WTC11 (cell line): Measurements from ENCODE around the gene CCDC12. TPM values are rescaled to one million over a fixed set of nuclear protein-coding genes. Genes with fewer than 3 reads are reported as not detected.

Experiments
- ATAC-seq: fragments of 200-7000 bp; cut with Tn5 transposase; 2 replicates; pipeline ENCODE4 v1.10.0; 2021; ENCODE audit warnings: mild to moderate bottlenecking, moderate library complexity
- CTCF ChIA-PET: fragments of 300-600 bp; sonication (Branson Sonifier 250); formaldehyde crosslinking; loops from one replicate; lab custom pipeline; 2021; ENCODE audit warnings: antibody characterized with exemption; lab: Charles Lee
- POLR2A ChIA-PET: fragments of 350-600 bp; sonication (Branson Sonifier 250); formaldehyde crosslinking; loops from one replicate; lab custom pipeline; 2021; ENCODE audit warnings: antibody characterized with exemption; lab: Charles Lee
- DNase-seq: peaks from one replicate; pipeline ENCODE4 v3.0.0; 2021; ENCODE audit warnings: low spot score
- H3K27ac Mint-ChIP-seq: 2 replicates; pipeline ENCODE4 v1.8.0; 2021; ENCODE audit warnings: mixed read lengths
- H3K27me3 Mint-ChIP-seq: 2 replicates; pipeline ENCODE4 v1.8.0; 2021; ENCODE audit warnings: low read depth, mild to moderate bottlenecking, moderate library complexity, mixed read lengths
- H3K36me3 Mint-ChIP-seq: 2 replicates; pipeline ENCODE4 v1.8.0; 2021; ENCODE audit warnings: mixed read lengths
- H3K4me1 Mint-ChIP-seq: 2 replicates; pipeline ENCODE4 v1.8.0; 2022; ENCODE audit warnings: mixed read lengths
- H3K4me3 Mint-ChIP-seq: 2 replicates; pipeline ENCODE4 v1.8.0; 2021; ENCODE audit warnings: mild to moderate bottlenecking, moderate library complexity, mixed read lengths
- H3K9me3 Mint-ChIP-seq: 2 replicates; pipeline ENCODE4 v1.8.0; 2021; ENCODE audit warnings: mixed read lengths
- AFF4 ChIP-seq: sonication (generic); formaldehyde crosslinking; IDR thresholded peaks from 2 replicates; pipeline ENCODE4 v1.8.1; 2023; ENCODE audit warnings: mild to moderate bottlenecking, missing genetic modification reagents, borderline replicate concordance
- ATF1 ChIP-seq: sonication (generic); formaldehyde crosslinking; IDR thresholded peaks from 2 replicates; pipeline ENCODE4 v1.8.1; 2023; ENCODE audit warnings: mild to moderate bottlenecking, moderate library complexity, missing genetic modification reagents
- EMX1 ChIP-seq: fragments of 250-450 bp; sonication (Bioruptor Pico); IDR thresholded peaks from 2 replicates; pipeline ENCODE4 v1.8.0; 2021; ENCODE audit warnings: mild to moderate bottlenecking
- FOXP1 ChIP-seq: sonication (generic); formaldehyde crosslinking; IDR thresholded peaks from 2 replicates; pipeline ENCODE4 v1.8.0; 2022; ENCODE audit warnings: missing genetic modification reagents, mild to moderate bottlenecking, moderate library complexity, borderline replicate concordance
- NR3C1 ChIP-seq: sonication (generic); formaldehyde crosslinking; conservative IDR thresholded peaks from 2 replicates; pipeline ENCODE4 v1.8.1; 2023; ENCODE audit warnings: low read depth, mild to moderate bottlenecking, missing genetic modification reagents
- PRRX2 ChIP-seq: fragments of 250-450 bp; sonication (Bioruptor Pico); IDR thresholded peaks from 2 replicates; pipeline ENCODE4 v1.8.0; 2021; ENCODE audit warnings: mild to moderate bottlenecking
- SMAD3 ChIP-seq: sonication (generic); formaldehyde crosslinking; IDR thresholded peaks from 2 replicates; pipeline ENCODE4 v1.8.0; 2022; ENCODE audit warnings: missing genetic modification reagents, mild to moderate bottlenecking, borderline replicate concordance
- SMAD4 ChIP-seq: sonication (generic); formaldehyde crosslinking; IDR thresholded peaks from 2 replicates; pipeline ENCODE4 v1.8.0; 2022; ENCODE audit warnings: mild to moderate bottlenecking, missing genetic modification reagents
- TCF7 ChIP-seq: sonication (generic); formaldehyde crosslinking; IDR thresholded peaks from 2 replicates; pipeline ENCODE4 v1.8.0; 2022; ENCODE audit warnings: mild to moderate bottlenecking, low read depth, missing genetic modification reagents, moderate library complexity
- USF2 ChIP-seq: sonication (generic); formaldehyde crosslinking; IDR thresholded peaks from 2 replicates; pipeline ENCODE4 v1.8.1; 2023; ENCODE audit warnings: mild to moderate bottlenecking, missing genetic modification reagents, moderate library complexity
- total RNA-seq: library from RNA; stranded (reverse); gene quantifications from 3 replicates; pipeline ENCODE4 v1.2.3, GENCODE V29; 2021
- TF ChIP-seq, protein P1 (sequence below): fragments of 250-450 bp; sonication (Bioruptor Pico); IDR thresholded peaks from 2 replicates; pipeline ENCODE4 v1.9.0; 2021; ENCODE audit warnings: mild to moderate bottlenecking, borderline replicate concordance
- TF ChIP-seq, protein P2 (sequence below): sonication (generic); formaldehyde crosslinking; IDR thresholded peaks from 2 replicates; pipeline ENCODE4 v1.8.0; 2023; ENCODE audit warnings: missing genetic modification reagents
- TF ChIP-seq, protein P3 (sequence below): sonication (generic); formaldehyde crosslinking; conservative IDR thresholded peaks from 2 replicates; pipeline ENCODE4 v1.8.1; 2023; ENCODE audit warnings: mild to moderate bottlenecking, low read depth, missing genetic modification reagents, moderate library complexity
- TF ChIP-seq, protein P4 (sequence below): fragments of 250-450 bp; sonication (Bioruptor Pico); IDR thresholded peaks from 2 replicates; pipeline ENCODE4 v1.9.0; 2021; ENCODE audit warnings: mild to moderate bottlenecking
- TF ChIP-seq, protein P5 (sequence below): sonication (generic); formaldehyde crosslinking; IDR thresholded peaks from 2 replicates; pipeline ENCODE4 v1.8.1; 2022; ENCODE audit warnings: mild to moderate bottlenecking, missing genetic modification reagents, moderate library complexity, borderline replicate concordance
- TF ChIP-seq, protein P6 (sequence below): fragments of 250-450 bp; sonication (Bioruptor Pico); IDR thresholded peaks from 2 replicates; pipeline ENCODE4 v1.9.0; 2021; ENCODE audit warnings: mild to moderate bottlenecking

CCDC12 gene
- total RNA-seq, 1 experiment from 2014 or later: 59.1 TPM

GRCh38 chr3:46978381-46978780 is 1.8 kb upstream of the CCDC12 start:
- Mint-ChIP-seq H3K36me3 (peaks cover 9% of the 10 kb centered on the region; the same call in 1 of the 2 replicates), H3K27ac (peak overlapping the region; percentile 76; the same call in 1 of the 2 replicates), H3K4me1 (peaks cover 35% of the 10 kb centered on the region), H3K27me3 (peaks cover 5% of the 10 kb centered on the region), H3K4me3 (peak overlapping the region; percentile 98), H3K9me3 (no peaks in the 10 kb centered on the region)
- ChIA-PET CTCF (no interaction called here), POLR2A (no interaction called here)
- DNase-seq: no peak
- TF ChIP-seq FOXP1 (no peak), NR3C1 (CRISPR knock-in tag) (no peak), AFF4 (no peak), ATF1 (CRISPR knock-in tag) (no peak), EMX1 (CRISPR knock-in tag) (no peak)
- TF ChIP-seq, protein P1, sequence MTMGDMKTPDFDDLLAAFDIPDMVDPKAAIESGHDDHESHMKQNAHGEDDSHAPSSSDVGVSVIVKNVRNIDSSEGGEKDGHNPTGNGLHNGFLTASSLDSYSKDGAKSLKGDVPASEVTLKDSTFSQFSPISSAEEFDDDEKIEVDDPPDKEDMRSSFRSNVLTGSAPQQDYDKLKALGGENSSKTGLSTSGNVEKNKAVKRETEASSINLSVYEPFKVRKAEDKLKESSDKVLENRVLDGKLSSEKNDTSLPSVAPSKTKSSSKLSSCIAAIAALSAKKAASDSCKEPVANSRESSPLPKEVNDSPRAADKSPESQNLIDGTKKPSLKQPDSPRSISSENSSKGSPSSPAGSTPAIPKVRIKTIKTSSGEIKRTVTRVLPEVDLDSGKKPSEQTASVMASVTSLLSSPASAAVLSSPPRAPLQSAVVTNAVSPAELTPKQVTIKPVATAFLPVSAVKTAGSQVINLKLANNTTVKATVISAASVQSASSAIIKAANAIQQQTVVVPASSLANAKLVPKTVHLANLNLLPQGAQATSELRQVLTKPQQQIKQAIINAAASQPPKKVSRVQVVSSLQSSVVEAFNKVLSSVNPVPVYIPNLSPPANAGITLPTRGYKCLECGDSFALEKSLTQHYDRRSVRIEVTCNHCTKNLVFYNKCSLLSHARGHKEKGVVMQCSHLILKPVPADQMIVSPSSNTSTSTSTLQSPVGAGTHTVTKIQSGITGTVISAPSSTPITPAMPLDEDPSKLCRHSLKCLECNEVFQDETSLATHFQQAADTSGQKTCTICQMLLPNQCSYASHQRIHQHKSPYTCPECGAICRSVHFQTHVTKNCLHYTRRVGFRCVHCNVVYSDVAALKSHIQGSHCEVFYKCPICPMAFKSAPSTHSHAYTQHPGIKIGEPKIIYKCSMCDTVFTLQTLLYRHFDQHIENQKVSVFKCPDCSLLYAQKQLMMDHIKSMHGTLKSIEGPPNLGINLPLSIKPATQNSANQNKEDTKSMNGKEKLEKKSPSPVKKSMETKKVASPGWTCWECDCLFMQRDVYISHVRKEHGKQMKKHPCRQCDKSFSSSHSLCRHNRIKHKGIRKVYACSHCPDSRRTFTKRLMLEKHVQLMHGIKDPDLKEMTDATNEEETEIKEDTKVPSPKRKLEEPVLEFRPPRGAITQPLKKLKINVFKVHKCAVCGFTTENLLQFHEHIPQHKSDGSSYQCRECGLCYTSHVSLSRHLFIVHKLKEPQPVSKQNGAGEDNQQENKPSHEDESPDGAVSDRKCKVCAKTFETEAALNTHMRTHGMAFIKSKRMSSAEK (CRISPR knock-in tag): no peak
- TF ChIP-seq, protein P2, sequence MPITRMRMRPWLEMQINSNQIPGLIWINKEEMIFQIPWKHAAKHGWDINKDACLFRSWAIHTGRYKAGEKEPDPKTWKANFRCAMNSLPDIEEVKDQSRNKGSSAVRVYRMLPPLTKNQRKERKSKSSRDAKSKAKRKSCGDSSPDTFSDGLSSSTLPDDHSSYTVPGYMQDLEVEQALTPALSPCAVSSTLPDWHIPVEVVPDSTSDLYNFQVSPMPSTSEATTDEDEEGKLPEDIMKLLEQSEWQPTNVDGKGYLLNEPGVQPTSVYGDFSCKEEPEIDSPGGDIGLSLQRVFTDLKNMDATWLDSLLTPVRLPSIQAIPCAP (CRISPR knock-in tag): no peak
- TF ChIP-seq, protein P3, sequence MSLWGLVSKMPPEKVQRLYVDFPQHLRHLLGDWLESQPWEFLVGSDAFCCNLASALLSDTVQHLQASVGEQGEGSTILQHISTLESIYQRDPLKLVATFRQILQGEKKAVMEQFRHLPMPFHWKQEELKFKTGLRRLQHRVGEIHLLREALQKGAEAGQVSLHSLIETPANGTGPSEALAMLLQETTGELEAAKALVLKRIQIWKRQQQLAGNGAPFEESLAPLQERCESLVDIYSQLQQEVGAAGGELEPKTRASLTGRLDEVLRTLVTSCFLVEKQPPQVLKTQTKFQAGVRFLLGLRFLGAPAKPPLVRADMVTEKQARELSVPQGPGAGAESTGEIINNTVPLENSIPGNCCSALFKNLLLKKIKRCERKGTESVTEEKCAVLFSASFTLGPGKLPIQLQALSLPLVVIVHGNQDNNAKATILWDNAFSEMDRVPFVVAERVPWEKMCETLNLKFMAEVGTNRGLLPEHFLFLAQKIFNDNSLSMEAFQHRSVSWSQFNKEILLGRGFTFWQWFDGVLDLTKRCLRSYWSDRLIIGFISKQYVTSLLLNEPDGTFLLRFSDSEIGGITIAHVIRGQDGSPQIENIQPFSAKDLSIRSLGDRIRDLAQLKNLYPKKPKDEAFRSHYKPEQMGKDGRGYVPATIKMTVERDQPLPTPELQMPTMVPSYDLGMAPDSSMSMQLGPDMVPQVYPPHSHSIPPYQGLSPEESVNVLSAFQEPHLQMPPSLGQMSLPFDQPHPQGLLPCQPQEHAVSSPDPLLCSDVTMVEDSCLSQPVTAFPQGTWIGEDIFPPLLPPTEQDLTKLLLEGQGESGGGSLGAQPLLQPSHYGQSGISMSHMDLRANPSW (CRISPR knock-in tag): no peak
- ATAC-seq: no peak

GRCh38 chr3:46977811-46978195 is 1.3 kb upstream of the CCDC12 start:
- Mint-ChIP-seq H3K36me3 (peaks cover 9% of the 10 kb centered on the region; the same call in 1 of the 2 replicates), H3K4me3 (peak overlapping the region; percentile 98), H3K27ac (peak overlapping the region; percentile 92), H3K9me3 (no peaks in the 10 kb centered on the region), H3K4me1 (peaks cover 35% of the 10 kb centered on the region), H3K27me3 (peaks cover 5% of the 10 kb centered on the region)
- DNase-seq (no peak), ATAC-seq (no peak)
- POLR2A ChIA-PET: no interaction called here
- CTCF ChIA-PET: no interaction called here
- TF ChIP-seq, protein P4, sequence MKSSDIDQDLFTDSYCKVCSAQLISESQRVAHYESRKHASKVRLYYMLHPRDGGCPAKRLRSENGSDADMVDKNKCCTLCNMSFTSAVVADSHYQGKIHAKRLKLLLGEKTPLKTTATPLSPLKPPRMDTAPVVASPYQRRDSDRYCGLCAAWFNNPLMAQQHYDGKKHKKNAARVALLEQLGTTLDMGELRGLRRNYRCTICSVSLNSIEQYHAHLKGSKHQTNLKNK (CRISPR knock-in tag): no peak
- TF ChIP-seq ATF1 (CRISPR knock-in tag): no peak
- no peak for TF ChIP-seq TCF7 (CRISPR knock-in tag)
- no peak for TF ChIP-seq USF2 (CRISPR knock-in tag)
- no peak for TF ChIP-seq SMAD4 (CRISPR knock-in tag)
- no peak for TF ChIP-seq SMAD3 (CRISPR knock-in tag)
- no peak for TF ChIP-seq NR3C1 (CRISPR knock-in tag)
- TF ChIP-seq PRRX2 (CRISPR knock-in tag): no peak
- TF ChIP-seq, protein P5, sequence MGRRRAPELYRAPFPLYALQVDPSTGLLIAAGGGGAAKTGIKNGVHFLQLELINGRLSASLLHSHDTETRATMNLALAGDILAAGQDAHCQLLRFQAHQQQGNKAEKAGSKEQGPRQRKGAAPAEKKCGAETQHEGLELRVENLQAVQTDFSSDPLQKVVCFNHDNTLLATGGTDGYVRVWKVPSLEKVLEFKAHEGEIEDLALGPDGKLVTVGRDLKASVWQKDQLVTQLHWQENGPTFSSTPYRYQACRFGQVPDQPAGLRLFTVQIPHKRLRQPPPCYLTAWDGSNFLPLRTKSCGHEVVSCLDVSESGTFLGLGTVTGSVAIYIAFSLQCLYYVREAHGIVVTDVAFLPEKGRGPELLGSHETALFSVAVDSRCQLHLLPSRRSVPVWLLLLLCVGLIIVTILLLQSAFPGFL: no peak
- TF ChIP-seq, protein P2 (CRISPR knock-in tag): no peak
- TF ChIP-seq, protein P6, sequence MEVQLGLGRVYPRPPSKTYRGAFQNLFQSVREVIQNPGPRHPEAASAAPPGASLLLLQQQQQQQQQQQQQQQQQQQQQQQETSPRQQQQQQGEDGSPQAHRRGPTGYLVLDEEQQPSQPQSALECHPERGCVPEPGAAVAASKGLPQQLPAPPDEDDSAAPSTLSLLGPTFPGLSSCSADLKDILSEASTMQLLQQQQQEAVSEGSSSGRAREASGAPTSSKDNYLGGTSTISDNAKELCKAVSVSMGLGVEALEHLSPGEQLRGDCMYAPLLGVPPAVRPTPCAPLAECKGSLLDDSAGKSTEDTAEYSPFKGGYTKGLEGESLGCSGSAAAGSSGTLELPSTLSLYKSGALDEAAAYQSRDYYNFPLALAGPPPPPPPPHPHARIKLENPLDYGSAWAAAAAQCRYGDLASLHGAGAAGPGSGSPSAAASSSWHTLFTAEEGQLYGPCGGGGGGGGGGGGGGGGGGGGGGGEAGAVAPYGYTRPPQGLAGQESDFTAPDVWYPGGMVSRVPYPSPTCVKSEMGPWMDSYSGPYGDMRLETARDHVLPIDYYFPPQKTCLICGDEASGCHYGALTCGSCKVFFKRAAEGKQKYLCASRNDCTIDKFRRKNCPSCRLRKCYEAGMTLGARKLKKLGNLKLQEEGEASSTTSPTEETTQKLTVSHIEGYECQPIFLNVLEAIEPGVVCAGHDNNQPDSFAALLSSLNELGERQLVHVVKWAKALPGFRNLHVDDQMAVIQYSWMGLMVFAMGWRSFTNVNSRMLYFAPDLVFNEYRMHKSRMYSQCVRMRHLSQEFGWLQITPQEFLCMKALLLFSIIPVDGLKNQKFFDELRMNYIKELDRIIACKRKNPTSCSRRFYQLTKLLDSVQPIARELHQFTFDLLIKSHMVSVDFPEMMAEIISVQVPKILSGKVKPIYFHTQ (CRISPR knock-in tag): no peak
